Lower lobe of right lung (tissue), 2 donors: ENCODE data around the gene CMIP. TPM values are rescaled to one million over a fixed set of nuclear protein-coding genes. Genes with fewer than 3 reads are reported as not detected.
A peak's percentile ranks its signal among the peaks of the same experiment; 100 is the strongest.

Source experiments
- ATAC-seq, 2 donors: fragments of 200-7000 bp; cut with Tn5 transposase; one replicate each; pipeline ENCODE4 v1.9.1; 2020 to 2022; ENCODE audit warnings: mild to moderate bottlenecking in 2 of 2, moderate library complexity in 2 of 2
- DNase-seq: peaks from one replicate; pipeline ENCODE4 v3.0.0-alpha.2; 2020
- H3K27ac ChIP-seq: fragments of 200-600 bp; one replicate; pipeline ENCODE4 v1.8.0; 2022
- H3K27me3 ChIP-seq: fragments of 200-600 bp; one replicate; pipeline ENCODE4 v1.8.0; 2022; ENCODE audit warnings: low read depth
- H3K36me3 ChIP-seq: fragments of 200-600 bp; one replicate; pipeline ENCODE4 v1.8.0; 2022; ENCODE audit warnings: mild to moderate bottlenecking
- H3K4me1 ChIP-seq: fragments of 200-600 bp; one replicate; pipeline ENCODE4 v1.8.0; 2022
- H3K4me3 ChIP-seq: fragments of 200-600 bp; one replicate; pipeline ENCODE4 v1.8.0; 2022; ENCODE audit warnings: mild to moderate bottlenecking
- H3K9me3 ChIP-seq: fragments of 200-600 bp; one replicate; pipeline ENCODE4 v1.8.0; 2022
- intact Hi-C: fragments of 100-400 bp; cut with DNase I; formaldehyde crosslinking; loops from one replicate; pipeline ENCODE4 v1.11.0; 2022
- total RNA-seq: library from RNA; stranded (reverse); fragmentation: NEBNext Ultra II Directional; extraction: Animal tissue kit (Norgen Biotek cat#: 25700); gene quantifications from one replicate; pipeline ENCODE4 v1.2.1, GENCODE V29; 2021
- TF ChIP-seq, protein P1 (sequence below): fragments of 200-600 bp; IDR thresholded peaks from one replicate; pipeline ENCODE4 v1.8.0; 2022; ENCODE audit warnings: antibody characterized with exemption, mild to moderate bottlenecking
- donor health status: DM: no; HTN: yes; CAD: no; lungs with severe emphysema.

Gene CMIP
- total RNA-seq, 1 donor from 2014 or later = 77.4 TPM

DNA sequence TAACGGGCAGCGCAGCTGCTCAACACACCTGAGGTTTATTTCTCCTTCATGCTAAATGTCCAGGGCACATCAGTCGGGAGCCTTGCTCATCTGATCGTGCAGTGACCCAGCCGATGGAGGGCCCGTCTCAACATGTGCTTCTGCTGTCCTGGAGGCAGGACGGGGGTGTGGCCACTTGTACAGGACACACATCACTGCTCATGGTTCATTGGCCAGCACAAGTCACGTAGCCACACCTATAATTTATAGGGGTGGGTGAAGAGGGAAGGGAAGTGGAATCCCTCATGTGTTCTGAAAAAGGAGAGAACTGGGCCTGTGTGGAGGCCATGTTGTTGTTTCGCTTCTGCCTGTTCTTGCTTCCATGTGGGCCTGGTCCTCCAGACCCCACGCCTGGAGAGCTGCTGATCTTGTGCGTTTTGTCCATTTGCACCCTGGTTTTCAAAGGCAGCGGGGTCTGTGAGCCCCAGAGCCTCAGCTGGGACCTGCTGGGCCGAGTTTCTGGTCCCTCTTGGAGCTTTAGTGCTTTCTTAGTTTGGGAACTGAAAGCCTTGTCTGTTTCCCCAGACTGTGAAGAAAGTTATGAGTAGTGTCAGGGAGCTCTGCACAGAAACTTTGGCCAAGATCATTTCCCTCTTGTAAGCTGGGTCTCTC, 60.5 kb downstream of the CMIP start:
- H3K4me3 ChIP-seq = no peak overlapping the region
- ATAC-seq = peak; percentile 56 to 63
- peaks cover 32% of the 10 kb centered on the region for H3K4me1 ChIP-seq
- H3K36me3 ChIP-seq = no peaks in the 10 kb centered on the region
- no peaks in the 10 kb centered on the region for H3K9me3 ChIP-seq
- no peaks in the 10 kb centered on the region for H3K27me3 ChIP-seq
- intact Hi-C loops = no loop called here
- TF ChIP-seq, protein P1, sequence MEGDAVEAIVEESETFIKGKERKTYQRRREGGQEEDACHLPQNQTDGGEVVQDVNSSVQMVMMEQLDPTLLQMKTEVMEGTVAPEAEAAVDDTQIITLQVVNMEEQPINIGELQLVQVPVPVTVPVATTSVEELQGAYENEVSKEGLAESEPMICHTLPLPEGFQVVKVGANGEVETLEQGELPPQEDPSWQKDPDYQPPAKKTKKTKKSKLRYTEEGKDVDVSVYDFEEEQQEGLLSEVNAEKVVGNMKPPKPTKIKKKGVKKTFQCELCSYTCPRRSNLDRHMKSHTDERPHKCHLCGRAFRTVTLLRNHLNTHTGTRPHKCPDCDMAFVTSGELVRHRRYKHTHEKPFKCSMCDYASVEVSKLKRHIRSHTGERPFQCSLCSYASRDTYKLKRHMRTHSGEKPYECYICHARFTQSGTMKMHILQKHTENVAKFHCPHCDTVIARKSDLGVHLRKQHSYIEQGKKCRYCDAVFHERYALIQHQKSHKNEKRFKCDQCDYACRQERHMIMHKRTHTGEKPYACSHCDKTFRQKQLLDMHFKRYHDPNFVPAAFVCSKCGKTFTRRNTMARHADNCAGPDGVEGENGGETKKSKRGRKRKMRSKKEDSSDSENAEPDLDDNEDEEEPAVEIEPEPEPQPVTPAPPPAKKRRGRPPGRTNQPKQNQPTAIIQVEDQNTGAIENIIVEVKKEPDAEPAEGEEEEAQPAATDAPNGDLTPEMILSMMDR = no peak
- no peak overlapping the region for H3K27ac ChIP-seq
- DNase-seq = no peak

DNA sequence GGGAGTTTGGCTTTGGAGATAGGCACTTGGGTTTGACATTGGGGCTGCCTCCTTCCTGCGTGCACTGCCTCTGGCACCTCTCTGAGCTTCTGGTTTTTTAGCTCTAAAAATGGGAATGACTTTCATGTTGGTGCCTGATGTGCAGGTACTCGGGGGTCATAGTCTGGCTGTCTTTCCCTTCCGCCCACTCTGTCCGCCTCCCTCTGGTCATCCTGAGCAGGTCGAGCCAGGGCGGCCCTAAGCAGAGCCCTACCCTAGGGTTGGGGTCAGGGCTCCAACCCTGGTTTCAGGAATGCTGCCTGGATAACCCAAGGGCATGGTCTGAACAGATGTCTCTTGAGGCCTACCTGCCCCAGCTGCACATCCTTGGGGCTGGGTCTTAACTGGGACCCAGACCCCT, 64.8 kb downstream of the CMIP start:
- TF ChIP-seq, protein P1 = no peak

GRCh38 chr16:81510016-81510415, 65.4 kb downstream of the CMIP start:
- Histone ChIP-seq H3K4me1 (peaks cover 46% of the 10 kb centered on the region), H3K27ac (no peak overlapping the region), H3K4me3 (no peak overlapping the region), H3K27me3 (no peaks in the 10 kb centered on the region), H3K36me3 (no peaks in the 10 kb centered on the region), H3K9me3 (no peaks in the 10 kb centered on the region)
- intact Hi-C loops = no loop called here
- TF ChIP-seq, protein P1 = no peak
- ATAC-seq (no peak), DNase-seq (no peak)

More for the DNA sequence above, 64.8 kb downstream of the CMIP start:
- no peaks in the 10 kb centered on the region for H3K36me3 ChIP-seq
- H3K4me1 ChIP-seq = peaks cover 40% of the 10 kb centered on the region
- H3K9me3 ChIP-seq = no peaks in the 10 kb centered on the region
- no peaks in the 10 kb centered on the region for H3K27me3 ChIP-seq
- DNase-seq (no peak), ATAC-seq (no peak)
- H3K4me3 ChIP-seq = no peak overlapping the region
- H3K27ac ChIP-seq = no peak overlapping the region
- intact Hi-C loops = no loop called here

DNA sequence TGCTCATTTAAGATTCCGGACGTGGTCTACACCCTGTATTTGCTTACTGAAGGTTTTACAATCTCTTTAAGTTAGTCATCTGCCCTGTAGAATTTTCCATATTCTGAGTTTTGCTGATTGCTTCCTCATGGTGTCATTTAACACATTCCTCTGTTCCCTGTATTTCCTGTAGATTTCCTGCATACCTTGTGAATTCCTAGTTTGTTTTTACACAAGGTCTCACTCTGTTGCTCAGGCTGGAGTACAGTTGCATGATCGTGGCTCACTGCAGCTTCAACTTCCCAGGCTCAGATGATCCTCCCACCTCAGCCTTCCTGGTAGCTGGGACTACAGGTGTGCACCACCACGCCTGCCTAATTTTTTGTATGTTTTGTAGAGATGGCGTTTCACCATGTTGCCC, 66.8 kb downstream of the CMIP start:
- peaks cover 35% of the 10 kb centered on the region for H3K4me1 ChIP-seq
- no peak overlapping the region for H3K4me3 ChIP-seq
- no peaks in the 10 kb centered on the region for H3K9me3 ChIP-seq
- intact Hi-C loops = no loop called here
- H3K36me3 ChIP-seq = no peaks in the 10 kb centered on the region
- no peak for DNase-seq
- H3K27ac ChIP-seq = no peak overlapping the region
- no peaks in the 10 kb centered on the region for H3K27me3 ChIP-seq
- ATAC-seq = no peak
- TF ChIP-seq, protein P1 = no peak

DNA sequence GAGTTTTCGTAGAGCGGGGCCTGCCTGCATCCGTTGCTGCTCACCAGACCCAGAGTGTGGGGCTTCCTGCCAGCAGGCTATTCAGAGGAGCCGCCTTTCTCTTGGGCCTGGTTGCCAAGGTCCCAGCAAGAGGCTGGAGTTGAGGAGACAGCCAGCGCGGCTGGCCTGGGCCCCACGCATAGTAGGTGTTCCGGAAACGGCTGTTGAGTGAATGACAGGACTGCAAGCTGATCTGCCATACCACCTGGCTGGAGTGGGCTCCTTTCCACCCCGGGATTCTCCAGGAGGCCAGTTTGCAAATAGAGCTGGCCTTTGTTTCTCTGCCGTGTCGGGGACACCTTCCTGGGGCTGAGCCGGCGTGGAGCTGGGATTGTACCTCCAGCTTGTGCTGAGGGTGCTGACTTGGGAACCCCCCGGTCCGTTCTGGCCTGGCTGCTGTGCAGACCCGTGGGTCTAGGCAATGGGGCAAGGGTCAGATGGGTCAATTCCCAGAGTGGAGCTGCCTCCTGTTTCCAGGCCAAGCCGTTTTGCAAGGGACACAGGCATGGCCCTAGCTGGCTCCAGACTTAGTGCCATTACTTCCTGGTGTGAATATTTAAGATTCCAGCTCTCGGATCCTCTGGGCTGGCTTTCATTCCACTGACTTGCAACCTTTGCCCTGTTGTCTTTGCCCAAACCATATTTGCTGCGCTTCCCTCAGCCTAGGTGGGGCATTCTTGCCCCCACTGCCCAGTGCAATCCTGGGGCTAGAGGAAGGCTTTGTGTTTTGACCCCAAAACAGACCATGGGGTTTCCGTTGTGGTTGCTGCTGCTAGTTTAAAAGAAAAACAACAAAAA, 68.8 kb downstream of the CMIP start:
- H3K9me3 ChIP-seq = no peaks in the 10 kb centered on the region
- DNase-seq (no peak), ATAC-seq (peak; percentile 36 to 45)
- H3K27ac ChIP-seq = peak overlapping the region; percentile 75
- no peaks in the 10 kb centered on the region for H3K36me3 ChIP-seq
- intact Hi-C loops = no loop called here
- H3K4me1 ChIP-seq = peaks cover 35% of the 10 kb centered on the region
- TF ChIP-seq, protein P1 = no peak
- no peaks in the 10 kb centered on the region for H3K27me3 ChIP-seq
- no peak overlapping the region for H3K4me3 ChIP-seq
